Hepatocyte (in vitro differentiated cells): ENCODE data around the gene SPATA9. TPM values are rescaled to one million over a fixed set of nuclear protein-coding genes. Genes with fewer than 3 reads are reported as not detected.

Experiments used
- DNase-seq: peaks from one replicate; pipeline ENCODE4 v3.0.0-alpha.2; 2016; ENCODE audit warnings: low spot score
- H2AFZ ChIP-seq: fragments of 200-600 bp; sonication (generic); 2 replicates; pipeline ENCODE4 v1.6.0; 2016; ENCODE audit warnings: antibody characterized with exemption, mild to moderate bottlenecking
- H3K27ac ChIP-seq: fragments of 200-600 bp; sonication (generic); 2 replicates; pipeline ENCODE4 v1.5.1; 2016; ENCODE audit warnings: mild to moderate bottlenecking
- H3K27me3 ChIP-seq: fragments of 200-600 bp; sonication (generic); 2 replicates; pipeline ENCODE4 v1.6.1; 2016
- H3K36me3 ChIP-seq: fragments of 200-600 bp; sonication (generic); replicated peaks from 2 replicates; pipeline ENCODE4 v1.5.1; 2016; ENCODE audit warnings: low read depth; ENCODE audit not compliant: insufficient read depth
- H3K4me1 ChIP-seq: fragments of 200-600 bp; sonication (generic); 2 replicates; pipeline ENCODE4 v1.5.1; 2016; ENCODE audit warnings: mild to moderate bottlenecking, moderate library complexity; ENCODE audit not compliant: insufficient read depth
- H3K4me2 ChIP-seq: fragments of 200-600 bp; sonication (generic); 2 replicates; pipeline ENCODE4 v1.6.0; 2016
- H3K4me3 ChIP-seq: fragments of 200-600 bp; sonication (generic); 2 replicates; pipeline ENCODE4 v1.5.1; 2016; ENCODE audit warnings: mild to moderate bottlenecking
- H3K79me2 ChIP-seq: fragments of 200-600 bp; sonication (generic); 2 replicates; pipeline ENCODE4 v1.6.0; 2017; ENCODE audit warnings: mild to moderate bottlenecking
- H3K9me2 ChIP-seq: fragments of 200-600 bp; sonication (generic); replicated peaks from 2 replicates; pipeline ENCODE4 v1.6.0; 2017; ENCODE audit warnings: mild to moderate bottlenecking; ENCODE audit not compliant: insufficient read depth
- H3K9me3 ChIP-seq: fragments of 200-600 bp; sonication (generic); 2 replicates; pipeline ENCODE4 v1.5.1; 2016; ENCODE audit warnings: low read depth, mild to moderate bottlenecking
- H4K20me1 ChIP-seq: fragments of 200-600 bp; sonication (generic); 2 replicates; pipeline ENCODE4 v1.6.0; 2016; ENCODE audit warnings: mild to moderate bottlenecking; ENCODE audit not compliant: insufficient read depth, poor library complexity, severe bottlenecking
- EZH2 ChIP-seq: fragments of 200-600 bp; sonication (generic); IDR thresholded peaks from 2 replicates; pipeline ENCODE4 v1.6.1; 2016; ENCODE audit warnings: antibody characterized with exemption, mild to moderate bottlenecking, borderline replicate concordance
- EZH2phosphoT487 ChIP-seq: fragments of 200-600 bp; sonication (generic); IDR thresholded peaks from one replicate; pipeline ENCODE4 v1.6.1; 2018; ENCODE audit warnings: antibody characterized with exemption, mild to moderate bottlenecking, low read depth, moderate library complexity; ENCODE audit not compliant: unreplicated experiment, severe bottlenecking
- WGBS: methylation state at CpG from one replicate; pipeline ENCODE4 v1.1.6; 2016; ENCODE audit warnings: low lambda C conversion rate; ENCODE audit errors: missing lambda C conversion rate; 5-methylcytosine and 5-hydroxymethylcytosine counted together
- polyA plus RNA-seq: library from polyadenylated mRNA; unstranded; fragments of >200 nt; fragmentation: Nextera tagmentation; extraction: Ambion mirVana; gene quantifications from 2 replicates; pipeline ENCODE4 v1.2.1, GENCODE V29; 2016
- total RNA-seq: library from RNA; depleted of rRNA; stranded (reverse); fragments of >200 nt; gene quantifications from 2 replicates; pipeline ENCODE4 v1.2.3, GENCODE V29; 2014
- TF ChIP-seq, protein P1 (sequence below): fragments of 200-600 bp; sonication (generic); IDR thresholded peaks from 2 replicates; pipeline ENCODE4 v1.5.1; 2016; ENCODE audit warnings: antibody characterized with exemption, mild to moderate bottlenecking; ENCODE audit not compliant: poor library complexity

SPATA9 gene
- total and polyA plus RNA-seq, 2 experiments from 2014 or later = 0.33 to 1.2 TPM

DNA sequence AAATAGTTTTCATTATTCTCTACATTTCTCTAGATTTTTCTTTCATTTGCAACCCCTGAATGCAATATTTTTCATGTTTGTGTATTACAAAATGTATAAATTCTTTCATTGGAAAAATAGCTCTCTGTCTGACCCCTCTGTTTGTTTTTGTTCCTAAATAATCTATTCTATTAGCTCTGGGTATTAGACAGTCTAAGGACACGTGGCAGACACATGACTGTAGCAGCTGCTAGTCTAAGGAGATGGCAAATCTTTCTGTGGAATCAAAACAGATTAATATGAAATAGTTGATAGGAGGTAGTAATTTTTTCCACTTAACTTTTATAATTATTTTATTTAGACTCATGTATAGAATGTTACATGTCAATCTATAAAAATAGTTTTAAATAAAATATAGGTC, 21.4 kb upstream of the SPATA9 start:
- no peaks in the 10 kb centered on the region for H4K20me1 ChIP-seq
- WGBS = 49% methylated on average over 1 of the region's 1 CpG
- TF ChIP-seq, protein P1, sequence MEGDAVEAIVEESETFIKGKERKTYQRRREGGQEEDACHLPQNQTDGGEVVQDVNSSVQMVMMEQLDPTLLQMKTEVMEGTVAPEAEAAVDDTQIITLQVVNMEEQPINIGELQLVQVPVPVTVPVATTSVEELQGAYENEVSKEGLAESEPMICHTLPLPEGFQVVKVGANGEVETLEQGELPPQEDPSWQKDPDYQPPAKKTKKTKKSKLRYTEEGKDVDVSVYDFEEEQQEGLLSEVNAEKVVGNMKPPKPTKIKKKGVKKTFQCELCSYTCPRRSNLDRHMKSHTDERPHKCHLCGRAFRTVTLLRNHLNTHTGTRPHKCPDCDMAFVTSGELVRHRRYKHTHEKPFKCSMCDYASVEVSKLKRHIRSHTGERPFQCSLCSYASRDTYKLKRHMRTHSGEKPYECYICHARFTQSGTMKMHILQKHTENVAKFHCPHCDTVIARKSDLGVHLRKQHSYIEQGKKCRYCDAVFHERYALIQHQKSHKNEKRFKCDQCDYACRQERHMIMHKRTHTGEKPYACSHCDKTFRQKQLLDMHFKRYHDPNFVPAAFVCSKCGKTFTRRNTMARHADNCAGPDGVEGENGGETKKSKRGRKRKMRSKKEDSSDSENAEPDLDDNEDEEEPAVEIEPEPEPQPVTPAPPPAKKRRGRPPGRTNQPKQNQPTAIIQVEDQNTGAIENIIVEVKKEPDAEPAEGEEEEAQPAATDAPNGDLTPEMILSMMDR = no peak
- TF ChIP-seq EZH2phosphoT487 (no peak), EZH2 (no peak)

DNA sequence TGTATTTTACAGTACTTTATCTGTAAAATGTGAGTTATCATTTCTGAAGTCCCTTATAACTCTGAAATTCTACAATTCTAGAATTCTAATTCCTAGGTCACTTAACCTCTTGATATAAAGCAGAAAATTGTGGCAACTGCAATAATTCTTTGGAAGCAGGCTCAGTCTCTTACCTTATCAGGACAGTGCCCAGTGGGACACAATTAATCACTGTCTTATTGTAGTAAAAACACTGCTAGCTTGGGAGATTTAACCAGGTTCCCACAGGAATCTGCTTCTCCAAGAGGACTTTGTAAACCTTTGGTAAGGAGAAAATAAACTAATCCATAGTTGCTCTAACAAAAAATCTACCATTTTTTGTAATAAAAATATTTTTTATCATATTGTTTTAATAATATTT, 18.3 kb upstream of the SPATA9 start:
- no peaks in the 10 kb centered on the region for H3K9me3 ChIP-seq
- H3K27me3 ChIP-seq = no peaks in the 10 kb centered on the region
- H2AFZ ChIP-seq = no peak overlapping the region
- no peak overlapping the region for H3K4me3 ChIP-seq
- no peak for TF ChIP-seq EZH2
- TF ChIP-seq, protein P1 = no peak
- TF ChIP-seq EZH2phosphoT487 = no peak
- H3K79me2 ChIP-seq = no peaks in the 10 kb centered on the region
- no peak overlapping the region for H3K27ac ChIP-seq
- H4K20me1 ChIP-seq = no peaks in the 10 kb centered on the region
- H3K4me2 ChIP-seq = no peak overlapping the region
- no peak for DNase-seq
- no peaks in the 10 kb centered on the region for H3K9me2 ChIP-seq
- H3K36me3 ChIP-seq = no peaks in the 10 kb centered on the region
- peaks cover 6% of the 10 kb centered on the region for H3K4me1 ChIP-seq

More for the DNA sequence above, 21.4 kb upstream of the SPATA9 start:
- no peaks in the 10 kb centered on the region for H3K9me3 ChIP-seq
- DNase-seq = no peak
- no peaks in the 10 kb centered on the region for H3K4me1 ChIP-seq
- no peak overlapping the region for H2AFZ ChIP-seq
- H3K27ac ChIP-seq = no peak overlapping the region
- no peaks in the 10 kb centered on the region for H3K36me3 ChIP-seq
- H3K27me3 ChIP-seq = no peaks in the 10 kb centered on the region
- no peaks in the 10 kb centered on the region for H3K79me2 ChIP-seq
- no peaks in the 10 kb centered on the region for H3K9me2 ChIP-seq
- no peak overlapping the region for H3K4me2 ChIP-seq
- H3K4me3 ChIP-seq = no peak overlapping the region

DNA sequence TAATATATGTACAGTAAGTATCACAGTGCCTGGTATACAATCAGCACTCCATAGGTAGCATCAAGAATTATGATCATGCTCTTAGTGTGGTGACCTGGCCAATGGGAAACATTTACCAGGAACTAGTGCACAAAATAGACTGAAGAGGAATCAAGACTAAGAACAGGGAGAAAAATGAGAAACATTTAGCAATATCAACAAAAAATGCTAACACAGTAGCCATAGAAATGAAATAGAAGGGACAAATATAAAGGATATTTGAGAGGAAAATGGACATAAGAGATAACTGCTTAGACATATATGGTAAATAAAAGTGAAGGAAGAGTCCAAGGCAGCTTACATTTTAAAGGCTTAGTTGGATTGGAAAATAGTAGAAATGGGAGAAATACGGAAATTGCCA, 16.5 kb upstream of the SPATA9 start:
- Histone ChIP-seq H3K79me2 (no peaks in the 10 kb centered on the region), H3K4me2 (no peak overlapping the region), H3K36me3 (no peaks in the 10 kb centered on the region), H3K9me2 (no peaks in the 10 kb centered on the region), H3K9me3 (no peaks in the 10 kb centered on the region), H4K20me1 (no peaks in the 10 kb centered on the region), H3K27me3 (no peaks in the 10 kb centered on the region), H3K4me1 (peaks cover 6% of the 10 kb centered on the region), H3K27ac (no peak overlapping the region), H3K4me3 (no peak overlapping the region), H2AFZ (no peak overlapping the region)
- TF ChIP-seq EZH2phosphoT487 (no peak), EZH2 (no peak)
- TF ChIP-seq, protein P1 = no peak
- 100% methylated on average over 1 of the region's 1 CpG for WGBS
- DNase-seq = no peak
